Astrocyte (in vitro differentiated cells and primary cell): ENCODE measurements around the gene GMDS.

Experiments
- EZH2 ChIP-seq: IDR thresholded peaks from 2 replicates; pipeline ENCODE4 v1.6.1; 2012; ENCODE audit warnings: mild to moderate bottlenecking, low read length, inconsistent platforms; ENCODE audit not compliant: insufficient read depth
- TF ChIP-seq, protein P1 (sequence below): IDR thresholded peaks from 2 replicates; pipeline ENCODE4 v1.5.1; 2011; ENCODE audit warnings: low read depth, mild to moderate bottlenecking, inconsistent platforms, low read length, moderate library complexity; ENCODE audit not compliant: insufficient read depth

DNA sequence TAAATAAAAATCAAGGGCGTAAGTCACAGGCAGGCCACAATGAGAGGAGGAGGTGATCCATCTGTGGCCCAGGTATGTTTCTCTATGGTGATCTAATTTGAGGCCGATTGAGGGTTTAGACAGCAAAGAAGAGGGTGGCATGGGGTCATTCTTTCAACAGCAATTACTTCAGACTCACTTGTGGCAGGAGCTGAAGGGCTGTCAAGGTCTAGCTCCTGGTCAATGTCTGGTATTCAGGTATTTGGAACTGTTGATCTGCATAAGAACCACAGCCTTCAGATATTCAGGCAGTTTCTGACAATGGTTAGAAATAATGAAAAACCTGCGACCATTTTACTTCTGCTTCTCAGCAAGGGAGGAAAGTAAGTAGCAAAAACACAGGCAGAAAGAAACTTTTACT, 376.1 kb downstream of the GMDS start:
- TF ChIP-seq, protein P1, sequence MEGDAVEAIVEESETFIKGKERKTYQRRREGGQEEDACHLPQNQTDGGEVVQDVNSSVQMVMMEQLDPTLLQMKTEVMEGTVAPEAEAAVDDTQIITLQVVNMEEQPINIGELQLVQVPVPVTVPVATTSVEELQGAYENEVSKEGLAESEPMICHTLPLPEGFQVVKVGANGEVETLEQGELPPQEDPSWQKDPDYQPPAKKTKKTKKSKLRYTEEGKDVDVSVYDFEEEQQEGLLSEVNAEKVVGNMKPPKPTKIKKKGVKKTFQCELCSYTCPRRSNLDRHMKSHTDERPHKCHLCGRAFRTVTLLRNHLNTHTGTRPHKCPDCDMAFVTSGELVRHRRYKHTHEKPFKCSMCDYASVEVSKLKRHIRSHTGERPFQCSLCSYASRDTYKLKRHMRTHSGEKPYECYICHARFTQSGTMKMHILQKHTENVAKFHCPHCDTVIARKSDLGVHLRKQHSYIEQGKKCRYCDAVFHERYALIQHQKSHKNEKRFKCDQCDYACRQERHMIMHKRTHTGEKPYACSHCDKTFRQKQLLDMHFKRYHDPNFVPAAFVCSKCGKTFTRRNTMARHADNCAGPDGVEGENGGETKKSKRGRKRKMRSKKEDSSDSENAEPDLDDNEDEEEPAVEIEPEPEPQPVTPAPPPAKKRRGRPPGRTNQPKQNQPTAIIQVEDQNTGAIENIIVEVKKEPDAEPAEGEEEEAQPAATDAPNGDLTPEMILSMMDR, result no peak
- no peak for TF ChIP-seq EZH2
